ENCODE data around the gene PTPRF.

GRCh38 chr1:43600033-43601020, 69.6 kb downstream of the PTPRF start:
- TF ChIP-seq SUZ12 (IDR thresholded peaks at IDR 0.05) (no peak), TARDBP (IDR thresholded peaks at IDR 0.05) (no peak), L3MBTL2 (conservative IDR thresholded peaks at IDR 0.05) (no peak), BHLHE40 (IDR thresholded peaks at IDR 0.05; ENCODE audit: borderline replicate concordance) (no peak), SP1 (IDR thresholded peaks at IDR 0.05) (no peak), ZNF384 (IDR thresholded peaks at IDR 0.05) (no peak), ELF4 (IDR thresholded peaks at IDR 0.05) (no peak), HDGF (IDR thresholded peaks at IDR 0.05; ENCODE audit: borderline replicate concordance) (no peak), CTBP1 (IDR thresholded peaks at IDR 0.05; ENCODE audit: borderline replicate concordance) (no peak), LEF1 (IDR thresholded peaks at IDR 0.05; ENCODE audit: borderline replicate concordance) (no peak), NFRKB (IDR thresholded peaks at IDR 0.05) (no peak)

Data from HEK293T (cell line).